GM18861 (cell line): ENCODE measurements around the gene HPCA.

Experiments used
- ATAC-seq: cut with Tn5 transposase; IDR thresholded peaks from one replicate; pipeline ENCODE4 v1.9.1; 2021; ENCODE audit not compliant: unreplicated experiment

HPCA gene

GRCh38 chr1:32888677-32889420, 2.6 kb downstream of the HPCA start:
- no peak for ATAC-seq

DNA sequence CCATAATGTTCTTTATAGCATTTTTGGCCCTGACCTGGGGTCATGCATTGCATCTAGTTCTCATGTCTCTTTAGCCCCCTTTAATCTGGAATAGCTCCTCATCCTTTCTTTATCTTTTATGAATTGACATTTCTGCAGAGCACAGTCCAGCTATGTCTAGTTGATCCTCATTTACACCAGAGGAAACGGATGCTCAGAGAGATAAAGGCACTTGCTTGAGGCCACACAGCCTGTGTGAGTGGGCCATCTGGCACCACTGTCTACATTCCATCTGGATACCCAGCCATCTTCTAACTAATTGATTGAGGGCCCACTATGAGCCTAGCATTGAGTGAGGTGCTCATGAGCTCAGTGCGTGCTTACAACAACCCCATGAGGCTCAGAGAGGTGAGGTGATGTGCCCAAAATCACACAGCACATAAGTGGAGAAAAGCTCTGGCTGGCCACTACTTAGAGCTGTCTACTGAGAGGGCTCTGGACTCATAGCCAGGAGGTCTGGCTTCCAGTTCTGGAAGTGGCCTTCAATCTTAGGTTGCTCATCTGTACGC, 3.5 kb downstream of the HPCA start:
- no peak for ATAC-seq

DNA sequence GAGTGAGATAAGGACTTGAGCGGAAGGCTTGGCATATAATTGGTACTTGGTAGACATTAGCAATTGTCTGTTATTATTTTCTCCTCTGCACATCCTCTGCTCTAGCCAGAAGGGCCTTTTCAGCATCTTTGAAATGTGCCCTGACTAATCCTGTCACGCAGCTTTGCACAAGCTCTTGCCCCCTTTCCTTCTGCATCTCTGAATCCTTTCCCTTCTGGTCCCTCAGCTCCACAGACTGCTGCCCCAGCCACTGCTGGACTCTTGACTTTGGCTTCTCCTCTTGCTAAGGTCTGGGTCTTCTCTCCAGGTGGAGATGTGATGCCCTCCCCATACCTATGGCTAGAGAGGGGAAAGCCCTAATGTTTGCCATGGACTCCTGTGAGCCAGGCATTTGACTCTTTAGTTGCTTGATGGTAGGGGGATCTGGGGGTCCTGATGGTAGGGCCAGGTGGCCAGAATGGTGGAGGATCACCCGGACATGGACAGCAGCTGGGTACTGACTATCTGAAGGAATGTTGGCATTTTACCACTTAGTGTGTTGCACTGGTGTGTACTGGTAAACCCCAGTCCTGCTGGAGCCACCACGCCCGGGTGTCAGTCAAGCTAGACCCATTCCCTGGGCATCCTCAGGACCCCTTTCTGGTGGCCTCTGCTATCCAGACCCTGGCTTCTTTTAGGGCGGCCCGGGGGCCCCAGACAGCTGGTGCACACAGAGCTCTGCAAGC, 4.4 kb downstream of the HPCA start:
- ATAC-seq, result no peak

DNA sequence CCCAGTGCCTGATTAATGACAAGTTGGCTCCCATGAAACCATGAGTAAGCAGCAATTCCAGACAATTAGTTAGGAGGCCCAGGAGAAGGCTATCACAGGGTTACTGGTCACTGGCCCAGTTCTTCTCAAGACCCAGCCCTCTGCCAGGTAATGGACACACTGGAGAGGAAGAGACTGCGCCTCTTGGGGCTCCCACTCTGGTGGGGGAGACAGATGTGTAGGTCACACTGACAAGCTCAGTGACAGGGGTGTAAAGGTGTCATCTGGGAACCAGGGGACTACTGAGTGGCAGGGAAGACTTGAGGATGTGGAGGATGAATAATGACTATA, 4.9 kb downstream of the HPCA start:
- ATAC-seq, result no peak

DNA sequence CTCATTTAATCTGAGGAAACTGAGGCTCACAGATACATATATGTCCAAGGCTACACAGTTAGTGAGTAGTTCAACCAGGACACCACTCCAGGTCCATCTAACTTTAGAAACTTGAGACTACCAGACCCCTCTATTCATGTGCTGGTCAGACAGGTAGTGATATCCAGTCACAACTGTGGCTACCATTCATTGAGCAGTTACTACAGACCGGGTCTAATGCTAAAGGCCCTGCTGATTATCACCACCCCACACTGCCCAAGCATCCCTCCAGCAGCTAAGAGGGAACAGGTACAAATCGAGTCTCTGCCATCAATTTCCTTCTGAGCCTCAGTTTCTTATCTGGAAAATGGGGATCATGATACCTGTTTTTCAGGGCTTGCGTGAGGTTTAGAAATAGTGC, 5.3 kb downstream of the HPCA start:
- no peak for ATAC-seq

- ATAC-seq, result no peak
Measured at GRCh38 chr1:32892368-32893197, 6.3 kb downstream of the HPCA start.

GRCh38 chr1:32893198-32894018, 7.1 kb downstream of the HPCA start:
- no peak for ATAC-seq

- no peak for ATAC-seq
Measured at GRCh38 chr1:32894019-32894600, 7.8 kb downstream of the HPCA start.

GRCh38 chr1:32894681-32895080, 8.4 kb downstream of the HPCA start:
- no peak for ATAC-seq

DNA sequence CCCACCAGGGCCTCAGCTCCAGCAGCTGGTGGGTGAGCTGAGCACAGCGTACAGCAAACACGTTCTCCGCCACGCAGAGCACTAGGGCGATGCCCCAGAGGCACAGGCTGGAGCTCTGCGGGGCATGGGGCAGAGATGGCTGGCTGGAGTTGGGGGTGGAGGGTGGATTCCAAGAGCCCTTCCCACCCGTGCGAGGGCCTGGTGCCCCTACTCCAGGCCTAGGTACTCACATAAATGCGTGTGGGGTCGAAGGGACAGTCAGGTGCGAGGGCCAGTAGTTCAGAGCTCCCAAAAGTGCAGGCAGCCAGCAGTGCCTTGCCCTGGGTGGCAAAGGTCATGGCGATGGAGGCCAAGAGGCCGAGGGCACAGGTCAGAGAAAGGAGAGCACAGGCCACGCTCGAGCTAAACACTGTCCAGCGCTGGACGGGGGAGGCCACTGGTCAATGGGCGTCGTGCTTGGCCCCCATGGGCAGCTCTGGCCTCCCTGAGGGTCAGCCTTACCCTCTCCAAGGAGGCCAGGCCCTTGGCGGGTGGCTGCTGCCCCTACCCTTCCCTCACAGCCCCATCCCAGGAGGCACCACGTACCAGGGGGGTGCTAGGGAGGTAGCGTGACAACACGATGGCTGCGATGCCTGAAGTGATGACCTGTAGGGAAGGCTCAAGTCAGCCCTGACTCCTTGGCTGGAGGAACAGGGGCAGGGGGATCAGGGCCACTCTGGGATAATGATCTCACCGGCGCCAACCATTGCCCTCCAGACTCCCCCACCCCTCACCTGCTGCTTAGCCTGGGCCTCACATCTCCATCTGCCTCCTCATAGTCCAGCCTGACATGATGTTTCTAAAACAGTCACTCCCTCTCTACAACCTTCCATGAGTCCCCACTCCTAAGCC, 9.3 kb downstream of the HPCA start:
- ATAC-seq, result no peak

DNA sequence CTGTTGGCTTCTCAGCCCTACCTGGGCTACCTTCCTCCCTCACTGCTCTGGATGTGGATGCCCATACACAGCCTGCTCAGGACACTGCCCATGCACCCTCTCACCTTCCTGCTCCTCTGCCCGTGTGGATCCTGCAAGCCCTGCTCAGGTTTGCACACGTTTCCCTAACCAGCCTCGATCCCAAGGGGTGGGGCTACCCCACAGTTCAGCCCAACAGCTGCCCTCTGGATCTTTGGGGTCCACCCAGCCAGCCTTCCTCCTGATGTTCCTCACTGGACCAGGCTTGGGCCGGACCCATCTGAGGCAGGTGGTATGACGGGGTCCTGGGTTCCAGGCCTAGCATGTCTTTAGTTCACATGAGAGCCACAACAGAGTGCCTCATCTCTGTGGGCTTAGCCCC, 10.2 kb downstream of the HPCA start:
- ATAC-seq, result no peak

DNA sequence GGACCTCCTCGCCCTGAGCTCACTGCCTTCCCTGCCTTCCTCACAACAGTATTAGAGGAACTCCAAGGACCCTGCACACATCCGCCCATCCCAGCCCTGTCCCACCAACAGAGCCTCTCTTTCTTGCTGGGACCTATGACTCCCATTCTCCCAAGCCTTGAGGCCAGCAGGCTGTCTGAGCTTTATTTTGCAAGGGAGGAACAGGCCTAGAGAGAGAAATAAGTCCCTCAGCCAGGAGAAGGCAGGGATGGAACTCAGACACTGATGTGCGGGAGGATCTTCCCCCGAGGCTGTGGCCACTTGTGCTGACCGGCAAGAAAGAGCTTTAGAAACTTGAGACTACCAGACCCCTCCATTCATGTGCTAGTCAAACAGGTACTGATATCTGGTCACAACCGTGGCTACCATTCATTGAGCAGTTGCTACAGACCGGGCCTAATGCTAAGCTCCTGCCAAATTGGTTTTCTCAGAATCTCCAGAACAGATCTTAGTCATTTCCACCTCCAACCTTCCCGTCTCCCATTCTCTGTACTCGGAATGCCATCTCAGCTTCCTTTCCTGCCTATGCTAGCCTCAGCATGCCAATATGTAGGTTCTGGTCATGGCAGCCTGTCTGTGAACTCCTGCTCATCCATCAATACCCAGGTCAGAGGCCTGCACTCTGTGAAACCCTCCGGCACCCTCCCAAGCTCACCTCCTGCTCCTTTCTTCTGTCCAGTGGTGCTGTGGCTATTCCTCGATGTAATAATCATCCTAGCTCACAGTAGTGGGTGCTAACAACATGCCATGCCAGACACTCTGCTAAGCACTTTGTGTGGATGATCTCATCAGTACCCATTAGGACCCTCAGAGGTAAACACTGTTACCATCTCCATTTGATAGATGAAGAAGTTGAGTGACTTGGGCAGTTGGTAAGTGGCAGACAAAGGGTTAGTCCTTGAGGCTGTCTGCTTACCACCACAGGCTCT, 11.1 kb downstream of the HPCA start:
- ATAC-seq, result no peak

- ATAC-seq, result no peak
Measured at GRCh38 chr1:32898056-32898455, 11.8 kb downstream of the HPCA start.

DNA sequence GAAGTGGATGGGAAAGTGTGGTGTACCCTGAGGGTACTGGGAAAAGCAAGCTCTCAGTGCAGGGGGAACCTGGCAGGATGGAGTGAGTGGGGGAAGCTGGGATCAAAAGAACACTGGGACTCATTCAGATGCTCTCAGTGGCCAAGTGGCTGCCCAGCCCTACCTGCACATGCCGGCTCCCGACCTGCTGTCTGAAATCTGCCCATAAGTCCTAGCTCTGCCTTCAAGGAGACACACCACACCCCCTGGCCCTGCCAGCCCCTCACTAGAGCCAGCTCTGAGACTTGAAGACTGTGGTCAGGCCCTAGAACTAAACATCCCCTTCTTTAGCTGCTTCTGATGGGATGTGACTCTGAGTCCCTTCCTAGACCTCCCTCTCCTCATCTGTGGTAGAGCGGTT, 12.7 kb downstream of the HPCA start:
- ATAC-seq, result no peak

GRCh38 chr1:32899586-32900296, 13.4 kb downstream of the HPCA start:
- no peak for ATAC-seq

DNA sequence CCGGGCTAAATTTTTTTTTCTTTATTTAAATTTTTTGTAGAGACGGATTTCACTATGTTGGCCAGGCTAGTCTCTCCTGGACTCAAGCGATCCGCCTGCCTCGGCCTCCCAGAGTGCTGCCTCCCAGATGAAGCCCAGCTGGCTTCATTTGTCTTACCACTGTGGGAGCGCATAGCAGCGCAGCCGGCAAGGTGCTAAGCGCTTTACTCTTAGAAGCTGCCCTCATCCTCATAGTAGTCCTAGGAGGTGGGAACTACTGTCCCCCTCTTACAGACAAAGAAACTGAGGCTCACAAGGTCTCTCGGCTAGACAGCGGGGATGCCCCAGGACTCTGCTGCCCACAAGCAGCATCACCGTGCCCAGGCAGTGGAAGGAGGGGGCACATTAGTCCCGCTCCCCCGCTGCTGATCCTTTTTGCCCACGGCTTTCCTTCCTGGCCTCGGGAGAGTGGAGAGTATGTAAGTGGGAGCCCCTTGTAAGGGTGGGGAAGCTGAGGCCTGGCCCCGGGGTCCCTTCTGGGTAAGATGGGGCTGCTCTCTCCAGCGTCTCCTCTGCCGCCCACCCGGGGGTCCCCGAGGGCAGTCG, 14.2 kb downstream of the HPCA start:
- ATAC-seq, result no peak
